IPS-20b (cell line): Measurements from ENCODE around the gene CCDC91.

Experiments used
- H3K27ac ChIP-seq: one replicate; pipeline ENCODE4 v1.5.1; 2013; ENCODE audit warnings: low read length
- H3K27me3 ChIP-seq: 2 replicates; pipeline ENCODE4 v1.6.1; 2013; ENCODE audit warnings: mild to moderate bottlenecking, low read length, inconsistent platforms; ENCODE audit not compliant: insufficient read depth
- H3K36me3 ChIP-seq: 2 replicates; pipeline ENCODE4 v1.6.1; 2013; ENCODE audit warnings: low read depth, mild to moderate bottlenecking, inconsistent platforms, low read length, moderate library complexity; ENCODE audit not compliant: insufficient read depth
- H3K4me1 ChIP-seq: 2 replicates; pipeline ENCODE4 v1.6.1; 2013; ENCODE audit warnings: mild to moderate bottlenecking, control low read depth, inconsistent platforms, low read length, moderate library complexity; ENCODE audit not compliant: insufficient read depth
- H3K4me3 ChIP-seq: 2 replicates; pipeline ENCODE4 v1.5.1; 2013; ENCODE audit warnings: mild to moderate bottlenecking, low read length, inconsistent platforms
- H3K9ac ChIP-seq: 2 replicates; pipeline ENCODE4 v1.6.1; 2013; ENCODE audit warnings: low read depth, mild to moderate bottlenecking, inconsistent platforms, low read length, moderate library complexity
- H3K9me3 ChIP-seq: 2 replicates; pipeline ENCODE4 v1.6.1; 2013; ENCODE audit warnings: mild to moderate bottlenecking, low read depth, low read length, inconsistent platforms; ENCODE audit not compliant: insufficient read depth

The CCDC91 gene

DNA sequence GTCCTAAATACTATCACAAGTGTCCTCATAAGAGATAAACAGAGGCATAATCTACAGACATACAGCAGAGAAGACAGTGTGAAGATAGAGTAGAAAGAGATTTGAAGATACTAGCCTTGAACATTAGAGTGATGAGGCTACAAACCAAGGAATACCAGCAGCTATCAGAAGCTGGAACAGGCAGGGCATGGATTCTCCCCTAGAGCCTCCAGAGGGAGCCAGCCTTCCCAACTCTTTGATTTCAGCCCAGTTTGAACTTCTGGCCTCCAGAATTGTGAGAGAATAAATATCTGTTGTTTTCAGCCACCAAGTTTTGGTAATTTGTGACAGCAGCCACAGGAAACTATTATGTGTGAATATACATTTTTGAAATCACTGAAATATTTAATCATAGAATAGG is 47.2 kb downstream of the CCDC91 start:
- Histone ChIP-seq H3K27me3 (no peaks in the 10 kb centered on the region), H3K36me3 (no peaks in the 10 kb centered on the region), H3K4me1 (no peaks in the 10 kb centered on the region), H3K9me3 (no peaks in the 10 kb centered on the region), H3K9ac (no peak overlapping the region), H3K4me3 (no peak overlapping the region), H3K27ac (no peak overlapping the region)

DNA sequence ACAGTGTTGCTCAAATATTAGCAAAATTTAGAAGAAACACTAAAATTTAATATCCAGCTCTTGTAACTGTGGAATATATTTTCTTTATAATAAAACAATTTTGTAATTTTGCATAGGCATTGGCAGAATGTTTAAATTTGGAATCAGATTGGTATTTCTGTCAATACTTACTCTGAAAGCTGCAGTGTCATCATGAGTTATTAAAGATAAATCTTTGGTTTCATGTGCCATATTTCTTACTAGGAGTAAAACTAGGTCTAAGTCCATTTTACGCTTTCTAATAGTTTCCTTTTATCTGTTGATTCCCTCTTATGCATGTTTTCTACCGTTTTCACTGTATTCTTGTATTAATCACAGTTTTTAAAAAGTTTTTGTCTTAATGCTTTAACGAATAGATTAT is 49.7 kb downstream of the CCDC91 start:
- Histone ChIP-seq H3K4me3 (no peak overlapping the region), H3K36me3 (no peaks in the 10 kb centered on the region), H3K27ac (no peak overlapping the region), H3K27me3 (no peaks in the 10 kb centered on the region), H3K4me1 (no peaks in the 10 kb centered on the region), H3K9me3 (no peaks in the 10 kb centered on the region), H3K9ac (no peak overlapping the region)

DNA sequence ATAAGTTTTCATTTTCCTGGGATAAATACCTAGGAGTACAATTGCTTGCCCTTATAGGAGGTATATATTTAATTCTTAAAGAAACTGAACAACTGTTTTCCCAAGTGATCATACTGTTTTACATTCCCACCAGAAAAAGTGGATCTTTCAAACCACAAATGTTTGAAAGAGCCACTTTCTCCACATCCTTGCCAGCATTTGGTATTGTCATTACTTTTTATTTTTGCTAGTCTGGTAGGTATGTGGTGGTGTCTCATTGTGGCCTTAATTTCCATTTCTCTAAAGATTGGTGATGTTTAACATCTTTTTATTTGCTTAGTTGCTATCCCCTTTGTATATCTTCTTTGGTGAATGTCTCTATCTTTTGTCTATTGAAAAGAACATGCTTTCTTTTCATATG is 50.6 kb downstream of the CCDC91 start:
- no peaks in the 10 kb centered on the region for H3K27me3 ChIP-seq

DNA sequence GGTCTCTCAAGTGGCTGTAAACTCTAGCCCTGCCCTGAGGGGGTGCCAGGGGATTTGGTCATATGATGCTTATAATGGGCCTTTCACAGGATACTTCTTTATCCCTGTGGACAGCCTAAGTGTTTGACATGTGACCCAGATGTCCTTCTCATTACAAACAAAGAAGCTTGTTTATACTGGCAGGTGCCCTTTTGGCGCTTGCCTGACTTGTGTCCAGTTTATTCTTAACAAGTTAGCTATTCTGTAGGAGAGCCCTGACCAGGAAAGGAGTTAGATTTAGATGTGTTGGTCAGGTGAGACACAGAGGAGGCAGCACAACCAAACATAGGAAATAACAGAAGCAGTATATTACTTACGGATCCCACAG is 51.9 kb downstream of the CCDC91 start:
- Histone ChIP-seq H3K36me3 (no peaks in the 10 kb centered on the region), H3K9ac (no peak overlapping the region), H3K27me3 (no peaks in the 10 kb centered on the region), H3K4me1 (no peaks in the 10 kb centered on the region), H3K4me3 (no peak overlapping the region), H3K9me3 (no peaks in the 10 kb centered on the region), H3K27ac (no peak overlapping the region)

More for the DNA sequence above, 50.6 kb downstream of the CCDC91 start:
- no peaks in the 10 kb centered on the region for H3K9me3 ChIP-seq
- no peak overlapping the region for H3K9ac ChIP-seq
- H3K27ac ChIP-seq = no peak overlapping the region
- no peaks in the 10 kb centered on the region for H3K4me1 ChIP-seq
- no peaks in the 10 kb centered on the region for H3K36me3 ChIP-seq
- H3K4me3 ChIP-seq = no peak overlapping the region

GRCh38 chr12:28242496-28243309 is 52.4 kb downstream of the CCDC91 start:
- H3K36me3 ChIP-seq = no peaks in the 10 kb centered on the region
- H3K9me3 ChIP-seq = no peaks in the 10 kb centered on the region
- H3K4me1 ChIP-seq = no peaks in the 10 kb centered on the region
- H3K4me3 ChIP-seq = no peak overlapping the region
- no peak overlapping the region for H3K27ac ChIP-seq
- no peak overlapping the region for H3K9ac ChIP-seq
- no peaks in the 10 kb centered on the region for H3K27me3 ChIP-seq

DNA sequence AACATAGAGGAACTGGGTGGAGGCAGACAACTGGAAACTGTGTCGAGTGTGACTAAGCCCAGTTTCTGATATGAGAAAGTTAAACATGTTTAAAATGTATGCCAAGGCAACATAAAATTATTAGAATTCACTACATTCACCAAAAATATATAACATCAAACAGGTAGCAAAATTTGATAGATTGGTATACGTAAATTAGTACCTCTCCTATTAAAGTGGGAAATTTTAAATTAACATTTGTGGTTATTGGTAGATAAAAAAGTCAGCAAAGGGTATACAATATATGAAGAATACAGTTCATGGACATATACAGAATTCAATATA is 53.0 kb downstream of the CCDC91 start:
- Histone ChIP-seq H3K4me3 (no peak overlapping the region), H3K9ac (no peak overlapping the region), H3K9me3 (no peaks in the 10 kb centered on the region), H3K4me1 (peaks cover 2% of the 10 kb centered on the region; the same call in 1 of the 2 replicates), H3K36me3 (no peaks in the 10 kb centered on the region), H3K27ac (no peak overlapping the region), H3K27me3 (no peaks in the 10 kb centered on the region)

GRCh38 chr12:28247806-28248205 is 57.5 kb downstream of the CCDC91 start:
- Histone ChIP-seq H3K4me1 (peaks cover 14% of the 10 kb centered on the region; the same call in 1 of the 2 replicates), H3K4me3 (no peak overlapping the region), H3K36me3 (no peaks in the 10 kb centered on the region)

DNA sequence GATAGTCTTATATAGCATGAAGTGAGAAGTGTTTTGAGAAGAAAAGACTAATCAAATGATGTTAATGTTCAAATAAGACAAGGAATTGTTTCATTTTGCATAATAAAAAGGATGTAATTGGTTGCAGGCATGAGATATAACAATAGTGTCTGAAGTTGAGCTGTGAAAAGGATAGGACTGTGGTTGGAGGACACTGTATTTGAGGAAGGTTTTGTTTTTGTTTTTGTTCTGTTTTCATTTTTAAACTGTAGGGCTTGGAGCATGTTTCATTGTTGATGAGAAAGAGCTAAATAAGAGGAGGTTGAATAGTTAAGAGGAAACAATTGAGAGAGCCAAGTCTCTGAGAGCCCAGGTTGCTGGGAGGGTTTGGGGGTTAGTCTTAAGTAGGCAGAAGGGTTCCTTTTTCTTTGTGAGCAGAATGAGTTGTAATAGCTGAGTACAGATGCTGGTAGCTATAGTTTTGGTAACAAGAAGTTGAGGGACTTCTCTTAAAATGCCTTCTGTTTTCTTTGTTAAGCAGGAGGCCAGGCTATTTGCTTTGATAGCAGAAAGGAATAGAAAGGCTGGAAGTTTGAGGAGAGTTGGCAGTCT is 58.4 kb downstream of the CCDC91 start:
- Histone ChIP-seq H3K27ac (no peak overlapping the region), H3K4me3 (no peak overlapping the region), H3K27me3 (no peaks in the 10 kb centered on the region), H3K9ac (no peak overlapping the region), H3K9me3 (no peaks in the 10 kb centered on the region), H3K36me3 (no peaks in the 10 kb centered on the region), H3K4me1 (peaks cover 14% of the 10 kb centered on the region; the same call in 1 of the 2 replicates)

More at GRCh38 chr12:28247806-28248205, 57.5 kb downstream of the CCDC91 start:
- Histone ChIP-seq H3K27me3 (no peaks in the 10 kb centered on the region), H3K27ac (no peak overlapping the region), H3K9me3 (no peaks in the 10 kb centered on the region), H3K9ac (no peak overlapping the region)

DNA sequence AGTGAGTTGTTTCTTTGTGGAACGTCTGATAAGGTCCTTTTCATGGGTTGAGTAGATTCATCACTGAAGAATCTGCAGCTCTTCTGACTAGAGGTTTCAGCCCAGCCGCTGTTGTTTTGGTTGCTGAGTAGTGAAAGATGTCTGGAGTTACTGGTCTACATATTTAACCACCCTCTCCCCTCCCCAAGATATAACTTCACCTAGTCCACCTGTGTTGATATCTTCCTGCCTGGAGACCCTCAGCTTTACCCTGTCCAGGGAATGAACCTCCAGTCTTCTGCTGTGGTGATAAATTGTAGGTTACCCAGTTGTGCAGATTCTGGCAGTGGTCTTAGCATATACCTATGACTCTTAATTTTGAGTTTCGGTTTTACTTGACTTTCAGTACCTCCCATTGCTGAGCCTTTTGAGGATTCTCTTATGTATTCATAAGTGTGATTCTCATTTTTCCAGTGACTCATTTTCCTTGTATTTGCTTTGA is 62.9 kb downstream of the CCDC91 start:
- H3K4me1 ChIP-seq = peaks cover 12% of the 10 kb centered on the region; the same call in 1 of the 2 replicates

DNA sequence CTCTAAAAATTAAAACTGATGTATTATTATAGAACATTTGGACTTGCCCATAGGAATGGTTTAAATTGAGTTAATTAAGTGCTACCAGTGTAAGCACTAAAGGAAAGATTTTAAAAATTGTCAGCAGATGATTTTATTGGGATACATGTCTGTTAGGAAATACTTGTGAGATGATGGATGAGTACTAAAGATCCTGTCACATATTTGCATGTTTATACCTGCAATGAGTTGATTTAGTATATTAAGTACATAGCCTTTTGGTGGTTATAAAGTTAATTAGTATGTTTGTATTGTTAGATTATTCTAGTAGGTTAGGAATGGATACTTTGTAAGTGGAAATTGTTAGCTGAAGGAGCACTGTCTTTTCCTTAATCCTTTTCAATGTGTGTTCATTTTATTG is 67.2 kb downstream of the CCDC91 start:
- no peaks in the 10 kb centered on the region for H3K4me1 ChIP-seq
- no peaks in the 10 kb centered on the region for H3K9me3 ChIP-seq
- no peak overlapping the region for H3K27ac ChIP-seq
- H3K27me3 ChIP-seq = no peaks in the 10 kb centered on the region
- H3K36me3 ChIP-seq = peaks cover 10% of the 10 kb centered on the region
- no peak overlapping the region for H3K9ac ChIP-seq
- no peak overlapping the region for H3K4me3 ChIP-seq

More for the DNA sequence above, 62.9 kb downstream of the CCDC91 start:
- Histone ChIP-seq H3K36me3 (no peaks in the 10 kb centered on the region), H3K9me3 (no peaks in the 10 kb centered on the region), H3K9ac (no peak overlapping the region), H3K27ac (no peak overlapping the region), H3K4me3 (no peak overlapping the region), H3K27me3 (no peaks in the 10 kb centered on the region)

- Histone ChIP-seq H3K36me3 (peaks cover 10% of the 10 kb centered on the region), H3K4me3 (no peak overlapping the region), H3K9ac (no peak overlapping the region), H3K9me3 (no peaks in the 10 kb centered on the region), H3K27me3 (no peaks in the 10 kb centered on the region), H3K4me1 (no peaks in the 10 kb centered on the region), H3K27ac (no peak overlapping the region)
These were observed 68.7 kb downstream of the CCDC91 start for GRCh38 chr12:28258998-28259397.

DNA sequence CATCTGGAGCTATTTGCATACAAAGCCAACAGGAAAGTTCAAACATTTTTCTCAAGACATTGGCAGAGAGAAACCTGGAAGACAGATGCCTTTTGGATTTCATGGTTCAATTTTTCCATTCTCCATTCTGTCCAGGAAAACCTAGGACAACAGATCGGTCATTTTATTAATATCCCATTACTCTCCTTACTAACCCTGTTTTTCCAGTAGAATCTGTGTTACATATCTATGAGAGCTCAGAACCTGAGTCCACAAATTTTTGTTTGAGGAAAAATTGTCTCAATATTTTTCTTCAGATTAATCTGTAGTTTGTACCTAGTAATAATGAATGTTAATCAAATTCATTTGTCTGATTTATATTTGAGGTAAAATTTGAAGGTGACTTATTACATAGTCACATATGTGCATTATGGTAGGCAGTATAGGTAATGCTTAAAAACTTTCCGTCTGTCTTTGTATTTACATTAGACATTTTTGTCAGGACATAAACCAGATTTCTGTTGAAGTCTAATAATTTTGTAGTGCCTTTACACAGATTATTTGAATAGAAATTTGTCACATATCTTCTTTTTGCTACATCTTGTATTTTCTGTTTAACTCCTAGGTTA is 75.3 kb downstream of the CCDC91 start:
- Histone ChIP-seq H3K27ac (no peak overlapping the region), H3K9me3 (no peaks in the 10 kb centered on the region), H3K4me3 (no peak overlapping the region), H3K4me1 (no peaks in the 10 kb centered on the region), H3K9ac (no peak overlapping the region), H3K36me3 (peaks cover 7% of the 10 kb centered on the region), H3K27me3 (no peaks in the 10 kb centered on the region)
